ENCODE results near the gene FSD2.

DNA sequence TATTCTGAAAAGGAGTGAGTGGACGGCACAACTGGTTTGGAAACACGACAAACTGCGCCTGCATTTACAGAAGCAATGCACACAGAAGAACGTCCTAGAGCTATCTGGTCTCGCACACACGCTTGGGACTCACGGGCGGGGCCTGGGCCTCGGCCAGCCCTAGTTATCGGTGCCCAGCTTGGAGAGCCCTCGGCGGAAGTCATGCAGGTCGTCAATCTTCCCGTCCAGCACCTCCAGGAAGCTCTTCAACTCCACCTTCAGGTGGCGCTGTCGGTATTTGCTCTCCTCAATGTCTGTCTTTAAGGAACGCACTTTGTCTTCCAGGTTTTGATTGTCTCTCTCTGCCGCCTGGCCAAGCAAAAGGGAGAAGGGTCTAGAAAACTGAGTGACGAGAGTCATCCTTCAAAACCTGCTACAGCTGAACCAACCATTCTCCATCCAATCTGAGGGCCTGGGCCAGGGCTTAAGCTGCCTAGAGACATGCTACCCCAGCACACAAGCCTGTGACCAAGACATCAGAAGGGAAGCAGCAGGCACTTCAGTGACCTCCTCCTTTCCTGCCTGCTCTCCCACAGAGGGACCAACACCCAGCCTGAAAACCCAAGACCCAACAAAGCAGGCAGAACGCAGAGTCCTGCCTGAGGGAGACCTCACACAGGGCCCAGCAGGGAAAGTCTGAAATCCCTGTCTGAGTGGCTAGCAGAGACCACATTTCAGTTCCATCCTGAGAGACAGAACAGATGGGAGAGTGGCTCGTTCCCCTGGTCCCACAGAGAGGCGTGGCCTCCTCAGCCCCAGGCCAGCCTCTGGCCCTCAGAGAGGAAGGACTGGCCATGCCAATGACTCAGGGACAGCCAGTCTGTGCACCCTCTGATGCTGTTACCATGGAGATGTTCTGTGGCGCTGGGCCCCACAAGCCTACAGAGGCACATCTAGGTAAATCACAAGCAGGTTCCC lies 44.0 kb upstream of the FSD2 start:
- TF ChIP-seq, protein P1, sequence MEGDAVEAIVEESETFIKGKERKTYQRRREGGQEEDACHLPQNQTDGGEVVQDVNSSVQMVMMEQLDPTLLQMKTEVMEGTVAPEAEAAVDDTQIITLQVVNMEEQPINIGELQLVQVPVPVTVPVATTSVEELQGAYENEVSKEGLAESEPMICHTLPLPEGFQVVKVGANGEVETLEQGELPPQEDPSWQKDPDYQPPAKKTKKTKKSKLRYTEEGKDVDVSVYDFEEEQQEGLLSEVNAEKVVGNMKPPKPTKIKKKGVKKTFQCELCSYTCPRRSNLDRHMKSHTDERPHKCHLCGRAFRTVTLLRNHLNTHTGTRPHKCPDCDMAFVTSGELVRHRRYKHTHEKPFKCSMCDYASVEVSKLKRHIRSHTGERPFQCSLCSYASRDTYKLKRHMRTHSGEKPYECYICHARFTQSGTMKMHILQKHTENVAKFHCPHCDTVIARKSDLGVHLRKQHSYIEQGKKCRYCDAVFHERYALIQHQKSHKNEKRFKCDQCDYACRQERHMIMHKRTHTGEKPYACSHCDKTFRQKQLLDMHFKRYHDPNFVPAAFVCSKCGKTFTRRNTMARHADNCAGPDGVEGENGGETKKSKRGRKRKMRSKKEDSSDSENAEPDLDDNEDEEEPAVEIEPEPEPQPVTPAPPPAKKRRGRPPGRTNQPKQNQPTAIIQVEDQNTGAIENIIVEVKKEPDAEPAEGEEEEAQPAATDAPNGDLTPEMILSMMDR (IDR thresholded peaks at IDR 0.05 in 8 of 11, conservative IDR thresholded peaks at IDR 0.05 in 3 of 11), result peak in 9 of 11 experiments; percentile 43 to 80 (median 69)
- no peak for TF ChIP-seq POLR2A (IDR thresholded peaks at IDR 0.05)
- TF ChIP-seq POLR2AphosphoS5 (IDR thresholded peaks at IDR 0.05), result peak in 2 of 3 donors; percentile 65 to 69
